GM21526 (cell line): ENCODE results near the gene SSTR3.
A peak's percentile ranks its signal among the peaks of the same experiment; 100 is the strongest.

Experiments
- ATAC-seq: cut with Tn5 transposase; IDR thresholded peaks from one replicate; pipeline ENCODE4 v1.9.1; 2021; ENCODE audit warnings: moderate library complexity; ENCODE audit not compliant: unreplicated experiment, low FRiP score

Gene SSTR3

DNA sequence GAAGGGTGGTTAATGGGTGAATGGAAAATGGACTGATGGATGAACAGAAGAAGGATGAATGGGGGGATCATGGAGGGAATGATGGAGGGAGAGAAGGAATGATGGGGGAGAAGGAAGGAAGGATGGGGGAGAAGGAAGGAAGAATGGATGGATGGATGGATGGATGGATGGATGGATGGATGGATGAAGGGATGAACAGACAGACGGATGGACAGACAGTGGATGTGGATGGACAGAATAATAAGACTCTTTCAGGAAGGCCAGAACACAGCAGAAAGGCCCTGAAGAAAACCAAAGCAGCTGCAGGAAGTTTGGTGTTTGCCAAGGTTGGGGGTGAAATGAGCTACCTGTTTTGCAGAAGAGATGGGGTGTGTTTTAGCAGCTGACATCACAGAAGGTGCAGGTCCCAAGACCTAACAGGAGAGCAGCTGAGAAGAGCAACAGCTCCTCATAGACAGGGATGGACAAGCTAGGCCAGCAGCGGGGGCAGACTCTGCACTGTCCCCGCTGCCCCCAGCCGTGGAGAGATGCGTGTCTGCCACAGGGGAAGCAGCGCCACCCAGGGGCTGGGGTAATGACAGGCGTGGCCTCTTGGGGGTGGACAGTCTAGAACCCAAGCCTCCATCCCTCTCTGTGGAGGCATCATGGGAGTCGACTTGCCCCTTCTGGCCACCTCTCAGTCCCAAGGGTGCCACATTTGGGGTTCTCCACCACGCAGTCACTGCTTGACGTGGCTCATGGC is 42.2 kb downstream of the SSTR3 start:
- no peak for ATAC-seq

DNA sequence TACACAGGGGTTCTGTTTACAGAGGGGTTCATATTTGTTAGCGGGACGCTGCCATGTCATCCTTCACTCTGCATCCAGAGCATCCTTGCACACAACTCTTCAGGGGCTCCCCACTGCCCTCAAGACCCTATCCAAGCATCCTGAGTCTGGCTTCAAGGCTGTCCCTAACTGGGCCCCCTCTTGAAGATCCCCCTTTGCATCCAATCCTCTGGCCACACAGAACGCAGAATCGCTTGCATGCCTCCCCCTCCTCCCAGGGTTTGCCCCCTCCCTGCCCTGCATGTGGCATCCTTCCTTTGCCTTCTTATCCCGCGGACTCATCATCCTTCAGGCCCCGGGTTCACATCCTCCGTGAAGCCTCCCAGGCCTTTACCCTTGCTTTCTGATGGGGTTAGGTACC is 42.9 kb downstream of the SSTR3 start:
- ATAC-seq = no peak

DNA sequence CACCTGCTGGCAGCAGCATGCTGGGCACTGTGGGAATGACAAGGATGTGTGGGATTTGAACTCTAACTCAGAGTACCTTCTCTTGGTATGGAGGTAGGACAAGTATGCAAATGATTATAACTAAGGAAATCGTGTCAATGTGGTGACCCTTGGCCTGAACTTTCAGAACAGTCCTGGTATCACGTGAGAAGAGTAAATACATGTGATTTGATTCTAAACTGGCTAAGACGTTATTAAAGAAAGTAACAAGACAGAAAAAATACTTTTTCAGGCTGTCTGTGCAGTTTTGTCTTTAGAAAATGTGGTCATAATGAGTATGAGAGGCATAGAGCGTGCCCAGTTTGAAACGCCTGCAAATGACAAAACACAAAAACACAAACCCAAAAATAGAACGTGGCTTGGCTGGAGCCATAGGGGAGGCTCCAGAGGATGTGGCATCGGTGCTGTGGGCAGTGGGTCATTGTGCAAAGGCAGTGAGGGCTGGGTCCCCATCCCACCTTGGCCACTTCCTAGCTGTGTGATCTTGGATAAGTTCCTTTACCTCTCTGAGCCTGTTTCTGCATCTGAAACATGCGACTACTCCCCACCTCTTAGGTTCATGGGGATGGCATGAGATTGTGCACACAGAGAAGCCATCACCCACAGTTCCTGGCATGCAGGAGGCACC is 44.2 kb downstream of the SSTR3 start:
- ATAC-seq = no peak

DNA sequence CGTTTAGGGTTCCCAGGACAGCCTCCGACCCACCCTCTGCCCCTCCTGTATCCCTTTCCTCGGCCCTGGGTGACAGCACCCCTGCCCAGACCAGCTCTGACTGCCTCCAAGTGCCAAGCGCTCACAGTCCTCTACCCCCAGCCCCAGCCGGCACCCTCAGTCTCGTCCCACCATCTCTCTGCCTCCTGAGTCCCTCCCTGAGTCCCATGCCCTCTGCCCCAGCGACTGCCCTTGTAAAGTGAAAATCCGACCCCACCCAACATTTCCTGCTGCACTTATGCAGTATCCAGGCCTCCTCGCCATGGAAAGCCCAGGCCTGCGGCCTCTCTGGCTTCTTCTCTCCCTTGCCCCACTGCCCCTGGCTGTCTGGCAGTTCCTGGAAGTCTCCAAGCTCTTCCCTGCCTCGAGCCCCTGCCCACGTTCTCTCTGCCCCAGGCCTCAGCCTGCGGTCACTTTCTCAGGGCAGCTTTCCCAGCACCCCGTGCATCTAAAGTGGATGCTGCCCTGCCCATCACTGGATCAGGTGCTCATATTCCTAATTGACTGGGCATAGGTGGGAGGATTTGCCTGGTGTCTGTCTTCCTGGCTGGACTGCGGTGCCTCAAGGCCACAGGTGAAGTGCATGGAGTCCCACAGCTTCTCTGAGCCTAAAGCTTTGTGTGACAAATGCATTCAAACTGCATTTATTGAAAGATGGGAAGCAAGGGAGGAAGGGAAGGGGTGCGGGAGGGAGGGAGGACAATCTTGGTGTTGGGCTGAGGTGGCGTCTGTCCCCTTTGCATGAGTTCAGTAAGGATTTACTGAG is 44.9 kb downstream of the SSTR3 start:
- ATAC-seq = no peak

DNA sequence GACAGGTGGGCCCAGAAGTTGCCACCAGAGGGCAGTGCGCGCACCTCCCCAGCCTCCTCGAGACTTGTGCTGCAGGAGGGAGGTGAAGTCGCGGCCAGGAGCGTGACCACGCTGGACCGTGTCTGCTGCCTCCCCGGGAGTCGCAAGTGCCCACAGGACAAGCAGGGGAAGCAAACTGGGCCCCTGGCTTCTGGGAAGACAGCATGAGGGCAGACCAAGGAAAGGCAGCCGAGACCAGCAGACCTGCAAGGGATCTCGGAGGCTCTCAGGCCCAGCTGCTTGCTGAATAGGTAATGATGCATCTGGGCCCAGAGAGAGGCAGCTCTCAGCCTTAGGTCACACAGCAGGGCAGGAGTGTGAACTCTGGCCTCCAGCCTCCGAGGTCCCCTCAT is 45.6 kb downstream of the SSTR3 start:
- ATAC-seq = no peak

DNA sequence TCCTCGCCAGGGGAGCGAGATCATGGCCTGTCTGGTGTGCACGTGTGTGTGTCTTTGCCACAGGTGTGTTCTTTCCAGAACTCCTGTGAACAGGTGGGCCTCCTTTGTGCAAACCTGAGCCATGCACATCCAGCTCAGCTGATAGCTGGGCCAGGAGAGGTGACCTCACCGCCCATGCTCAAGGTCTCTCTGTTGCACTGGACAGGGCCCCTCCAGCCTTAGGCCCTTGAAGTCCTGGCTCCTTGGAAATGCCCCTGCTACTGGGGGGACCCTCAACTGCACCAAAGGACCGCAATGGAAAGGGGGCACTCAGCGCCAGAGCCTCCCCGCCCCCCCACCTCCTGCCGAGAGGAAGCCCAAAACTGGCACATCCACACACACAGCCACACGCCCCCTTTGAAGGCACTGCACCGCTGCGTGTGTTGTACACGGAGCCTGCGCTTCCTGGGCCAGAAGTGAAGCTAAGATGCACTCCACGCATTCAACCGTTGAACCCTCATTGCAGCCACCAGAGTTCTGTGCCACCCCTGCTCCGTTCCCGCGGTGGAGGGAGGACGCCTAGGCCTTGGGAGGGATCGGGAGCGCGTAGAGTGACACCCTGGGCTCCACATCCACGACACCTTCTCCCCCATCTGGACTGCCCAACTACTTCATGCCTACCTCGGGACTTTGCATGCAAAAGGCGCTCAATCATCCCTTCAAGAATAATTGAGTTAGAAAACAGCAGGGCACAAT is 46.2 kb downstream of the SSTR3 start:
- no peak for ATAC-seq

DNA sequence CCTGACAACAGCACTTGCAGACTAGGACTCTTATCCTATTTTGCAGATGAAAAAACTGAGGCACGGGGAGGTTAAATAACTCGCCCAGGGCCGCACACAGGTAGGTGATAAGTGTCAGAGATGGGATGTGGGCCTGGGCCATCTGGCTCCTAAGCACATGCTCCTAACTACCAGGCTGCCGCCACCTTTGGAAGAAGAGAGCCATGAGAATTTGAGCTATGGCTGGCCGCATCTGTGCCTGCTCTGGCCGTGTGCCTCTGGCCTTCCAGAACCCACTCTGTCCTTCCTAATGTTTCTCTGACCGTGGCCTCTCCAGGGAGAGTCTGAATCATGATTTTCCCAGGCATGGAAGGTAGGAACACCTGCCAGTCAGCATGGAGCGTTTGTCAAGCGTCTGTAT is 47.2 kb downstream of the SSTR3 start:
- ATAC-seq = no peak

DNA sequence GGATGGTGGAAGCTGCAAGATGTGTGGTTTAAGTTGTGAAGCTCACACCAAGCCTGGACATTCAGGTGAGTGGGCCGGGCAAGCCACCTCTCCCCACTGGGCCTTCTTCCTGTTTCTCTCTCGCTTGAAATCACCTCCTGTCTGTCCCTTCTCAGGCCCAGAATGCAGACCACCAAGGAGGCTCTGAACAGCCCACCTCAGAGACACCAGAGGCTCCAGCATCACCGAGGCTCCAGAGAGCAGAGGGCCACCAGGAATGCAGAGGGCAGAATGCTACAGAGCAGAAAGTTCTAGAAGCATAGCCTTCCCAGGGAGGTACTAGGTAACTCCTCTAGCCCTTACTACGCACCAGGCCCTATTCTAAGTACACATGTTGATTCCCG is 47.8 kb downstream of the SSTR3 start:
- no peak for ATAC-seq

DNA sequence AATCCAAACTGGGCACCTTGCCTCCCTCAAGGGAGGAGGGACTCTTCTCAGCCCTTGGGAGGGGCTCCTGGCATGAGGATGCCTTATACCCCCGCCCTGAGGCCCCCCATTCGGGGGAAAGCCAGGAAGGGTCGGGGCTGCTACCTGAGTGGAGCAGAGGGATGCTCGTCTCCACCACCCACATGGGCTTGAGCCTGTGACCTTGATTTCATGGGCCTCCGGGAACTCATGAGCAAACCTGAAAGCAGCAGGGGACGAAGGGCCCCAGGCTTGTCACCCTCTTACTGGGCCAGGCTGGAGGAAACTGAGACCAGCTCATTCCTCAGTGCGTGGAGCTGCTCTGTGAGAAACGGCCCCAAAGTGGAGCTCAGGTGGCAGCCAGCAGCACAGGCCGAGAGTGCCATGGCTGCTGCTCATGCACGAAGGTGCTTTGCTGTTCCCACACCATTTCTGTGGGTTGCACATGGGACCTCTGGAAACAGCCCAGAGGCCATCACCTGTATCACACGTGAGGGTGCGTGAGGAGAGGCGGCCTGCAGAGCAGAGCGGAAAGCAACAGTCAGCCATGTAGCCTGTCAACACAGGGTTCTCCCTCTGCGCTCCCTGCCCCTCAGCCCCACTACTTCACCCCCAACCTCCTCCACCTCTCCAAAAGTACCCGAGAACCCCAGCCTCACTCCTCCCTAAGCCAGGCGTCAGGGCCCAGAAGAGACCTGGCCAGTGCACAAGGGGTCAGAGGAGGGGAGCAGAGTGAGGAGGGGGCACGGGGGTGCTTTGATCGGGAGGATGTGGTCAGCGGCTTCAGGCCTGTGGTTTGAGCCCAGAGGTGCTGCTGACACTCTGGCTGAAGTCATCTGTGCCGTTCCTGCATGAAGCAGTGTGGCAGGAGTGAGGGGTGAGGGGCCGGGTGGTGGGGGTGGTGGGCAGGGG is 48.4 kb downstream of the SSTR3 start:
- ATAC-seq = no peak

DNA sequence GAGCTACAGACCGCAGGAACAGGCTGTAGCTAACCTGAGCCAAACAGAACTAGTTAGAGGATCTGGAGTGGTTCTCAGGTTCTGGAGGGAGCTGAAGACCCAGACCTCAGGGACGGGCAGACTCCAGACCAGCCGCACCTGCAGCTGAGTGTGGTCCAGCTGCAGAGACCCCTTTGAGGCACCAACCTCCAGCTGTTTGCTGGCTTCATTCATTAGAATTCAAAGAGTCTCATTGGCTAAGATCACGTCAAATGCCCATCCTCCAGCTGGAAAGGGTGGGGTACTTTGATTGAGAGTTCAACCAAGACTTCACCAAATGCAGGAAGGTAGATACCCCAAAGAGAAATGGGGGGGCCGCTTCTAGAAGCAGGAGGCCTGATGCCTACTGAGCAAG is 49.2 kb downstream of the SSTR3 start:
- ATAC-seq = no peak

DNA sequence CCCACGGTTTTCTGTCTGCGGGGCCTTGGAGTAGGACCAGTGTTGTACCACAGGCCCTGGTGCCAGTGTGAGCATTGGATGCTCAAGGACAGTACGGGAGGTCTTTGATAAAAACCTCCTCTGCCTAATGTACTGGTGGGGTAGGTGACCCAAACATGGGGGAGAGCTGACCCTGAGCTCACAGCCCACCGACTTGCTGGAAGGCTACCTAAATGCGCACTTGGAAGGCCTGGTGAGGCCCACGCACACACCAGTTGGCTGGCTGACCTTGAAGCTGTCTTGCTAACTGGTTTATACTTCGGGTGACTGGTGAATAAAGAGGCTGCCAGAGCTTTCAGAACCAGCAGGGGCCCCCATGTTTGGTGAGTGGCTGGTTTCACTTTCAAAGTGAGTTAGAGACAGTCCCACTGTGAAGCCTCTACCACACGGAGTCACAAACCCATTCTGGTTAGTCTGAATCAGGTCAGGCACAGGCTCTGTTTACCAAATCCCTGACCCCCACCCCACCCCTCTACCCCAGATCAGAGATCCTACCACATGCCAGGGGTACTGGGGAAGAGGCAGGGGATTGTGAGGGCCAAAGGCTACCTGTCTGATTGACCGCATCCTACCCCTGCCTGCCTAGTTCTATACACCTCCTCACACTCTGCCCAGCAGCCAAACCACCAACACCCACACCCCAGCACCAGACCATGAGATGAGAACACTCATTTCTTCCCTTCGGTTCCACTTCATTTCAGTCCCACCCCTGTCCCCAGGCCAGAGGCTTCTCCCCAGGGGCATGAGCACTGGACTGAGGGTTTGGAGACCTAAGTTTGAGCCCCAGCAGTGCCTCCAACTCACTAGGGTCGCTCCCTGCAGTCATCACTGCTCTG is 49.8 kb downstream of the SSTR3 start:
- peak; percentile 45 for ATAC-seq

DNA sequence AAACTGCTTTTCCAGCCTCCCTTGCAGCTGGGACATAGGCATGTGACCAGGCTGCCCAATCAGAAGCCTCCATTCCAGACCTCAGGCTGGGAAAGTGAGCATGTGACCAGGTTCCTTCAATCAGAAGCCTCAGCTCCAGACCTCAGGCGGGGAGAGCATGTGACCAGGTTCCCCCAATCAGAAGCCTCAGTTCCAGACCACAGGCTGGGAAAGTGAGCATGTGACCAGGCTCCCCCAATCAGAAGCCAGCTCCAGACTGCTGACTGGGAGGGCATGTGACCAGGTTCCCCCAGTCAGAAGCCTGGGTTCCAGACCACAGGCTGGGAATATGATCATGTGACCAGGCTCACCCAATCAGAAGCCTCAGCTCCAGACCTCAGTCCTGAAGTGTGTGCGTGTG is 50.8 kb downstream of the SSTR3 start:
- no peak for ATAC-seq

DNA sequence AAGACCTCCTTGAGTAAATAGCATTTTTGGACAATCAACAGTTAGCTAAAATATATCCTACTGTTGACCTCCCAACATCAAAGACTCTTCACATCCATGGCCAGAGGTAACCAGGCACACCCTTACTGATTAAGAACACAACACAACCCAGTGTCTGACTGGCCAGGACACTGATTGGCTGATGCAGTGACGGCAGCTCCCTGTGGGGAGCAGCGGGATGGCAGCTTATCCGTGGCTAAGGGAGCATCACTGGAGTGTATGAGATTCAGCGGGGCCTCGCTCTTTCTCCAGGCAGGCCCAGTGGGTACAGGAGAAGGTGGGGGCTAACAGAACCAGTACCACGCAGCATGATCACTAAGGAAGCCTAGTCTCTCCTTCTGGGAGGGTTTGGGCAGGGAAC is 52.2 kb downstream of the SSTR3 start:
- ATAC-seq = no peak

DNA sequence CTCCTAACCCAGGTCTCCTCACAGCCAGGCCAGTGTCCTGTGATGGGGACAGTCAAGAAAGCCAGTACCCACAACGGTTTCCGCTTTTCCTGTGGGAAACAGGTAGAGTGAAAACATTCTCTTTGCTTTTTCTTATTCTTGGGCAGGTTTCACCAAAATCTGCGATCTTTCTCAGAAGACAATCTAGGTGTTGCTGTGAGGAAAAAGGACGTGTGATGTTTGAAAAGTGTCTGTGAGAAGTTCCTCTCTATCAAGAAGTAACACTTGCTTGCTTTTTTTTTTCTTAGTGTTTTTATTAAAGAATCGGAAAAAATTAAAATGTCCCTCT is 53.4 kb downstream of the SSTR3 start:
- ATAC-seq = no peak

DNA sequence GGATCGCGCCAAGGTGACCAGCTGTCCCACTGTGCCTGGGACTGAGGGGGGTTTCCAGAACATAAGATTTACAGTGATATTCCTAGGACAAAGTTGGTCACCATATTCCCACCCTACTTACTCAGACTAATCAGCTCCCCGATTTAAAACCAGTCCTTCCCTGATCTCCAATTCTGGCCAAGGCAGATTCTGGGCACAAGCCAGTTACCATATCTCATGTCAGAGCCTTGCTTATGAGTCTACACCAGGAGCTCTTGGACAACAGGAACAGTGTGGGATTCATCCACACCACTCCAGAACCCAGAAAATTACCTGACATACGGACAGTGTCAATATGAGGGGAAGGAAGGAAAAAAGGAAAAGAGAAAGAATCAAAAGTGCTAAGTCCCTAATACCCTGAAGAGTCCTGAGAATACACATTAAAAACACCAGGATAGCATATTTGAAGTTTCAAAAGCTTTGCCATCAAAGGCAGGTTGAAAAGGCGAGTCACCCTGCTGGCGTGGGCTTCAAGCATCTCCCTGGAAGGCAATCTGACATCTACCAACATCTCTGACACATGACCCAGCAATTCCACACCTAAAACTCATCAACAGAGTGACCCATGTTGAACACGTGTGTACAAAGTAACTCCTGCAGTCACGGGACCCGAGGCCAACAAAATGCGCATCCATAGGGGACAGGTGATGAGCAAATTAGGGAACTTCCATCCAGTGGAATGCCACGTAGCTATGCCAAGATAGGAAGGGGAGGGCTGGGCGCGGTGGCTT is 54.6 kb downstream of the SSTR3 start:
- no peak for ATAC-seq

DNA sequence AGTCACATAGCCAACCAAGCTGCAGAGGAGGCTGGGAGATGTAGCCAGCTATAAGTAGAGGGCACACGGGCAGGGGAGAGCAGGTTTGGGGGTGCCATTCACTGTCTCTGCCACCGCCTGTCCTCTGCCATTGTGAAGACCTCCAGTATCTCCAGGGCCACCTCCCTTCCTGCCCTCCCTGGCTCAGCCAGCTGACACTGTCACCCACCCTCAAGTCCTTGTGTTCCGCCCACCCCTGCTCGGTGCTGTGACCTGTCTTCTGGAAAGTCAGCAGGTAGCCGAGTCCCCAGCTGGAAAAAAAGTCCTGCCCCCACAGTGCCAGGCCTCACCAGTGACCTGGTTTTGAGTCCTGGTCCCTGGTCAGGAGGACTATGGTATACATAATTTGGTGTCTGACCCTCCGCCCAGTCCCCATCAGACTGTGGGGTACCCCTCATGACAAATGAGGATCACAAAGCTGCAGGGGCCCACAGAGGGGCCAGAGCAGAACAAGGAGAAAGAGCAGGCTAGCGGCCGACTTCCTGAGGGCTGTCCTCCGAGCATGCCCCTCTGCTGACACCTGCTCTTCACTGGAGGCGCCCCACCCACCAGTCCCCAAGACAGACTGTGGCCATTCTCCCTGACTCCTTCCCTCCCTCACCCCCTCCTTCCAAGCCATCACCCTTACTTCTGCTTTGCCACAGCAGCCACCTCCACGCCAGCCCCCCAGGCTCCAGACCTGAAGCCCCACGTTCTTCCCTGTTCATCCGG is 55.4 kb downstream of the SSTR3 start:
- no peak for ATAC-seq

DNA sequence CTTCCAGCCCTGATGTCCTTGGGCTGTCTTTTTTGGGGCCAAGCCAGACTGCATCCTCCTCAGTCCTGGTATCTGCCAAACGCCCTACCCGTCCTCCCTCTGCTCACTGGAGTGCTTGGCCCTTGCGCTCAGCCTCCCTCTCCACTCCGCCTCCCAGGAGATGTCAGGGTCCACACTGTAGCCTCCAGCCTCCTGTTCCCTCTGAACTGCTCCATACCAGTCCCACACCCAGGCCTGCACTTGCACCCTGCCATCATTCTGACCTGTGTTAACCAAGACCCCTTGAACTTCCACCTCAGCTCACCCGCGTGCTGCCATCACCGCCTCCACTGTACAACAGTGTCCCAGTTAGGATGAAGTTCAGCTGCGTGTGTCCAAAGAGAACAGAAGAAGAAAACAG is 56.3 kb downstream of the SSTR3 start:
- no peak for ATAC-seq
